Peyer's patch (tissue), 4 donors: ENCODE measurements around the gene ZNF543. TPM values are rescaled to one million over a fixed set of nuclear protein-coding genes. Genes with fewer than 3 reads are reported as not detected.
A peak's percentile ranks its signal among the peaks of the same experiment; 100 is the strongest.

ENCODE experiments used
- DNase-seq, 3 donors: peaks; one replicate each; pipeline ENCODE4 v3.0.0-alpha.2; 2017 to 2019
- H3K27ac ChIP-seq, 4 donors: fragments of 200-600 bp; sonication (generic); one replicate each; pipeline ENCODE4 v1.5.1; 2016 to 2019
- H3K27me3 ChIP-seq, 2 donors: fragments of 200-600 bp; sonication (generic); one replicate each; pipeline ENCODE4 v1.5.1; 2019
- H3K36me3 ChIP-seq, 3 donors: fragments of 200-600 bp; sonication (generic); one replicate each; pipeline ENCODE4 v1.5.1; 2016 to 2019
- H3K4me1 ChIP-seq, 4 donors: fragments of 200-600 bp; sonication (generic); one replicate each; pipeline ENCODE4 v1.5.1; 2016 to 2019
- H3K4me3 ChIP-seq, 4 donors: fragments of 200-600 bp; sonication (generic); 1 replicate in 3 of 4; 2 replicates in 1 of 4; pipeline ENCODE4 v1.5.1; 2016 to 2019; ENCODE audit warnings: mild to moderate bottlenecking in 1 of 4
- H3K9me3 ChIP-seq, 4 donors: fragments of 200-600 bp; sonication (generic); one replicate each; pipeline ENCODE4 v1.5.1; 2016 to 2019; ENCODE audit warnings: mild to moderate bottlenecking in 1 of 4
- CTCF ChIP-seq, 6 experiments: fragments of 450-650 bp in 4 of 6; fragments of 200-600 bp in 2 of 6; sonication (generic) in 1 of 6; IDR thresholded peaks; one replicate each; pipeline ENCODE4 v1.5.1; 2017 to 2019; ENCODE audit warnings: antibody characterized with exemption in 6 of 6, mild to moderate bottlenecking in 3 of 6, moderate library complexity in 1 of 6
- POLR2A ChIP-seq, 2 donors: fragments of 450-650 bp; IDR thresholded peaks; one replicate each; pipeline ENCODE4 v1.5.1; 2017; ENCODE audit warnings: antibody characterized with exemption in 2 of 2, mild to moderate bottlenecking in 2 of 2, moderate library complexity in 2 of 2
- total RNA-seq, 4 donors: library from RNA; depleted of rRNA; stranded (reverse); fragments of >200 nt; gene quantifications; one replicate each; pipeline ENCODE4 v1.1.0, GENCODE V29; 2016

The ZNF543 gene
- total RNA-seq, 4 donors from 2014 or later = 1.8 to 7.4 (median 5.2) TPM

- H3K9me3 ChIP-seq = peaks cover 0 to 3% (median 0%) of the 10 kb centered on the region in 4 donors
- H3K36me3 ChIP-seq = peaks cover 0 to 2% (median 0%) of the 10 kb centered on the region in 3 donors
- DNase-seq = no peak
- H3K4me1 ChIP-seq = peaks cover 0 to 8% (median 7%) of the 10 kb centered on the region in 4 donors
- no peak for TF ChIP-seq POLR2A (IDR thresholded peaks at IDR 0.05)
- no peak for TF ChIP-seq CTCF (IDR thresholded peaks at IDR 0.05)
- no peak overlapping the region for H3K27ac ChIP-seq
- H3K4me3 ChIP-seq = no peak overlapping the region
- no peaks in the 10 kb centered on the region for H3K27me3 ChIP-seq
These were observed 27.9 kb downstream of the ZNF543 start for GRCh38 chr19:57348136-57348535.

- H3K27ac ChIP-seq = peak within 1 kb of the TSS; percentile 56 to 73 (median 64)
These were observed 30.9 kb downstream of the ZNF543 start, which contains the start of gene ZNF304 for GRCh38 chr19:57350877-57351805. ZNF304 (plus strand) TSS chr19:57351271; CDS start chr19:57351665, 394 bp downstream.

GRCh38 chr19:57351867-57352266, 31.6 kb downstream of the ZNF543 start:
- Histone ChIP-seq H3K27ac (peak overlapping the region in 2 of 4 donors; percentile 67 to 73), H3K27me3 (no peaks in the 10 kb centered on the region), H3K36me3 (peaks cover 0 to 40% (median 0%) of the 10 kb centered on the region in 3 donors), H3K9me3 (peaks cover 0 to 28% (median 0%) of the 10 kb centered on the region in 4 donors), H3K4me1 (peaks cover 0 to 8% (median 7%) of the 10 kb centered on the region in 4 donors), H3K4me3 (peak overlapping the region; percentile 66 to 84 (median 71))
- no peak for DNase-seq
- TF ChIP-seq CTCF (IDR thresholded peaks at IDR 0.05) (no peak), POLR2A (IDR thresholded peaks at IDR 0.05) (no peak)

More at GRCh38 chr19:57350877-57351805, 30.9 kb downstream of the ZNF543 start, which contains the start of gene ZNF304:
- Histone ChIP-seq H3K36me3 (peaks cover 0 to 32% (median 0%) of the 10 kb centered on the region in 3 donors), H3K9me3 (peaks cover 0 to 21% (median 0%) of the 10 kb centered on the region in 4 donors), H3K4me1 (peaks cover 0 to 8% (median 7%) of the 10 kb centered on the region in 4 donors), H3K27me3 (no peaks in the 10 kb centered on the region), H3K4me3 (peak within 1 kb of the TSS; percentile 66 to 84 (median 71))
- TF ChIP-seq POLR2A (IDR thresholded peaks at IDR 0.05) (no peak), CTCF (IDR thresholded peaks at IDR 0.05) (no peak)
- DNase-seq = peak; percentile 89 to 96 (median 95)

- Histone ChIP-seq H3K4me1 (peaks cover 0 to 8% (median 7%) of the 10 kb centered on the region in 4 donors), H3K36me3 (peaks cover 0 to 55% (median 0%) of the 10 kb centered on the region in 3 donors), H3K9me3 (peaks cover 0 to 54% (median 0%) of the 10 kb centered on the region in 4 donors), H3K4me3 (no peak overlapping the region), H3K27ac (no peak overlapping the region), H3K27me3 (no peaks in the 10 kb centered on the region)
- TF ChIP-seq CTCF (IDR thresholded peaks at IDR 0.05) (no peak), POLR2A (IDR thresholded peaks at IDR 0.05) (no peak)
- DNase-seq = no peak
These were observed 35.6 kb downstream of the ZNF543 start for GRCh38 chr19:57355916-57356315.

- Histone ChIP-seq H3K27ac (no peak overlapping the region), H3K4me1 (peaks cover 0 to under 1% (median 0%) of the 10 kb centered on the region in 4 donors), H3K9me3 (peaks cover 0 to 57% (median under 1%) of the 10 kb centered on the region in 4 donors), H3K4me3 (no peak overlapping the region), H3K27me3 (no peaks in the 10 kb centered on the region), H3K36me3 (peaks cover 0 to 55% (median 0%) of the 10 kb centered on the region in 3 donors)
- TF ChIP-seq CTCF (IDR thresholded peaks at IDR 0.05) (no peak), POLR2A (IDR thresholded peaks at IDR 0.05) (no peak)
- DNase-seq = no peak
These were observed 37.1 kb downstream of the ZNF543 start for GRCh38 chr19:57357406-57357805.
